Activated CD8-positive, alpha-beta T cell treated with anti-CD3 and anti-CD28 coated beads, Interleukin-2, amount 10 ng/mL, durations not matched to agents 7 days and 5 days (primary cell): Measurements from ENCODE around the gene KCNK10. TPM values are rescaled to one million over a fixed set of nuclear protein-coding genes. Genes with fewer than 3 reads are reported as not detected.

Source experiments
- ATAC-seq: fragments of 150-1000 bp; cut with Tn5 transposase; one replicate; pipeline ENCODE4 v1.10.0; 2021; ENCODE audit warnings: moderate library complexity
- CTCF ChIA-PET: fragments of 350-600 bp; sonication (Branson Sonifier 250); formaldehyde crosslinking; loops from one replicate; lab custom pipeline; 2021; ENCODE audit warnings: antibody characterized with exemption; lab: Charles Lee
- POLR2A ChIA-PET: fragments of 350-600 bp; sonication (Branson Sonifier 250); formaldehyde crosslinking; loops from one replicate; lab custom pipeline; 2021; ENCODE audit warnings: antibody characterized with exemption; lab: Charles Lee
- DNase-seq: peaks from one replicate; pipeline ENCODE4 v3.0.0-alpha.2; 2020
- H3K27ac Mint-ChIP-seq: one replicate; pipeline ENCODE4 v1.8.0; 2021; ENCODE audit warnings: mild to moderate bottlenecking, mixed read lengths
- H3K27me3 Mint-ChIP-seq: one replicate; pipeline ENCODE4 v1.8.0; 2021; ENCODE audit warnings: low read depth, mixed read lengths
- H3K36me3 Mint-ChIP-seq: one replicate; pipeline ENCODE4 v1.8.0; 2021; ENCODE audit warnings: low read depth, mixed read lengths
- H3K4me1 Mint-ChIP-seq: one replicate; pipeline ENCODE4 v1.8.0; 2021; ENCODE audit warnings: low read depth, mixed read lengths
- H3K4me3 Mint-ChIP-seq: one replicate; pipeline ENCODE4 v1.8.0; 2021; ENCODE audit warnings: mild to moderate bottlenecking, mixed read lengths
- H3K9me3 Mint-ChIP-seq: one replicate; pipeline ENCODE4 v1.8.0; 2022; ENCODE audit warnings: mixed read lengths; ENCODE audit not compliant: insufficient read depth
- total RNA-seq, 2 experiments: library from RNA; stranded (reverse); gene quantifications; one replicate each; pipeline ENCODE4 v1.2.3, GENCODE V29; 2021

KCNK10 gene
- total RNA-seq, 2 experiments from 2014 or later: not detected

DNA sequence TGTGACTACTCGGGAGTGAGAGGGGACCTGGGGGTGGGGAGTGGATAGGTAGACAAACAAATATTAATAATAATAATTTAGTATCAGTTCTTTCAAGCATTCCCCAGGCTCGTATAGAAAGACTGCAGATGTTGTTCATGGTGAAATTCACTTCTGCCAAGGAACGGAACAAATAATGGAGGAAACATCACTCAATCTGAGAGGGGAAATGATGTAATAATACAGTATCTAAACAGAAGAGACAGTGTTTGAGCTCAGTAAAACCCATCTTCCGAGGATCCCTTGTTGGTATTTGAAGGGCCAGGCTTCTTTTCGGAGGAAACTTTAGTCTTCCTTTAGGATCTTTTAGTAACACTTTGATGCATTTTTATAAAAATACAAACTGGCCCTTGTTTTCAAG lies 114.2 kb downstream of the KCNK10 start:
- DNase-seq (no peak), ATAC-seq (no peak)
- Mint-ChIP-seq H3K27me3 (peaks cover 10% of the 10 kb centered on the region), H3K4me1 (no peaks in the 10 kb centered on the region), H3K27ac (no peak overlapping the region), H3K4me3 (no peak overlapping the region), H3K9me3 (no peaks in the 10 kb centered on the region), H3K36me3 (no peaks in the 10 kb centered on the region)
- ChIA-PET POLR2A (no interaction called here), CTCF (no interaction called here)

DNA sequence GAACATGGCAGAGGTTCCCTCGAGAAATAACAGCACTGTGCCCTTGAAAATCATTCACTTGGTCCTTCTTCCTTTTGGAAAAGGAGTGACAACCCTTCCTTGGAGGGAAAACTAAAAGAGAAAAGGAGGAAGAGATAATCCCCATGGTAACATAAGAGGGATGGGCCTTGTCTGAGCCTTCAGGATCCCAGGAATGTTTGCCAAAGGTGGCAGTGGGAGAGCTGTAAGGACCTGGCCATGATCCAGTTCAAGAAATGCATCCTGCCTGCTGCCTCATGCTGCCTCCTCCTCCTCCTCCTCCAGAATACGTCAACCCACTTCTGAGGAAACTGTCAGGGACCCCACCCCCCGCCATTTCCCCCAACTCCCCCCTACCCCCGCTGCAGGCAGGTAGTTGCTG lies 118.8 kb downstream of the KCNK10 start:
- Mint-ChIP-seq H3K36me3 (no peaks in the 10 kb centered on the region), H3K27me3 (peaks cover 15% of the 10 kb centered on the region), H3K4me3 (no peak overlapping the region), H3K27ac (no peak overlapping the region), H3K4me1 (no peaks in the 10 kb centered on the region), H3K9me3 (no peaks in the 10 kb centered on the region)
- ChIA-PET POLR2A (no interaction called here), CTCF (no interaction called here)
- ATAC-seq: no peak
- no peak for DNase-seq

DNA sequence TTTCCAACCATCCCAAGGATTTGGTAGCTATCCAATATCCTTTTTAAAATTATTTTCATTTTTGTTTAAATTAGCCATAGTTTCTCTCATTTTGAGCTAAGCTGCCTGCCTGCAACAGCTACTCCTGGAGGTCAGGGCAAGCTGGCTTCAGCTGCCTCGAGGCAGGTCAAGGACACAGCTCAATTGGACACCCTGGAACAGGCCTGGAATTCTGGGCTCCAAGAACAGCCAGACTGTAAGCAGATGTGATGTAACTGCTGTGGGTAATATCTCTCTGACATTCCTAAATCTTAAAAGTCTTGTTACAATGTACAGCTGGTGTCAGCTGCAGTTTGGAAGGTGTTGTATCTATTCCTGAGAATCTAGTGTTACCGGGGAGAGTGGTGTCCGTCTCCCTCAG lies 119.8 kb downstream of the KCNK10 start:
- CTCF ChIA-PET: interaction anchor here (0.9 kb wide), 1 partner anchor 14 kb away, joined by 5 read pairs; no protein-coding TSS in a partner anchor

DNA sequence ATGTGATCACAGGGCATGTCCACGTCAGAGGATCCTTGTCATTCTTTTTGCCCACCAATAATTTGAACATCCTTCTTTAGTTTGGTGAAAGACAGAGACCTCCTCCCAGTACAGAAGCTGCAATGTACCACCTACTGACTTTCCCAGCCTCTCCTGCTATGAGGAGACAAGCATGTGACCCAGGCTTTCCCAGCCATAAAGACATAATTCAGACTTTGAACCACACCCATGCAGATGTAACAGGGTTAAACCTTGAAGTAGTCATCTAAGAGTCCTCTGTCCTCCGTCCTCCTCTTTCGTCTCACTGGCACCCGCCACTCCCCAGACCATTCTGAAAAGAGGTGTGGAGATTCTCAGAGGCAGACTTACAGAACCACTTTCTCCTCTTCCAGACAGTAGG lies 120.8 kb downstream of the KCNK10 start:
- no peak for ATAC-seq
- Mint-ChIP-seq H3K4me1 (no peaks in the 10 kb centered on the region), H3K36me3 (no peaks in the 10 kb centered on the region), H3K27ac (no peak overlapping the region), H3K4me3 (no peak overlapping the region), H3K27me3 (peaks cover 23% of the 10 kb centered on the region), H3K9me3 (no peaks in the 10 kb centered on the region)
- ChIA-PET CTCF (interaction anchor here (1.2 kb wide), 1 partner anchor 257 kb away, joined by 5 read pairs; no protein-coding TSS in a partner anchor), POLR2A (no interaction called here)
- DNase-seq: no peak

More for the DNA sequence above, 119.8 kb downstream of the KCNK10 start:
- H3K27me3 Mint-ChIP-seq: peaks cover 21% of the 10 kb centered on the region
- H3K36me3 Mint-ChIP-seq: no peaks in the 10 kb centered on the region
- no peaks in the 10 kb centered on the region for H3K9me3 Mint-ChIP-seq
- H3K27ac Mint-ChIP-seq: no peak overlapping the region
- ATAC-seq (no peak), DNase-seq (no peak)
- no peaks in the 10 kb centered on the region for H3K4me1 Mint-ChIP-seq
- H3K4me3 Mint-ChIP-seq: no peak overlapping the region
- POLR2A ChIA-PET: no interaction called here

DNA sequence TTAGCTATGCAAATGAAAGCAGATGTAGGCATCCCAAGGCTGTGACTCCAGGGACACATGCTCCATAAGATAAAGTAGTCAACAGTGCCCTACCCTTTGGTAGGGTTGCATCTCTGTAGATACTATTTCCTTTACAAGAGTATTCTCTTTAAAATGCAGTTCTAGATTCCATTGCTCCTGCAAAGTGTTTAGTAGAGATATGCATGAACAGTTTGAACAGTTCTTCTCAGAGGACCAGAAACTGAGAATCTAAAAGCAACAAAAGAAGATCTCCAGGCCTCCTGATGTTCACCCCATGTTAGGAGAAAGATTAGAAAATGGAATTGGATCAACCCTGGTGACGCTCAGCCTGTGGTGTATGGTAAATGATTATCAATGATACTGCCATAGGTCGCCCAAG lies 121.2 kb downstream of the KCNK10 start:
- Mint-ChIP-seq H3K36me3 (no peaks in the 10 kb centered on the region), H3K4me1 (no peaks in the 10 kb centered on the region), H3K4me3 (no peak overlapping the region), H3K27me3 (peaks cover 23% of the 10 kb centered on the region), H3K9me3 (no peaks in the 10 kb centered on the region), H3K27ac (no peak overlapping the region)
- no peak for DNase-seq
- no peak for ATAC-seq
- POLR2A ChIA-PET: no interaction called here
- CTCF ChIA-PET: interaction anchor here (1.2 kb wide), 1 partner anchor 256 kb away, joined by 5 read pairs; no protein-coding TSS in a partner anchor

DNA sequence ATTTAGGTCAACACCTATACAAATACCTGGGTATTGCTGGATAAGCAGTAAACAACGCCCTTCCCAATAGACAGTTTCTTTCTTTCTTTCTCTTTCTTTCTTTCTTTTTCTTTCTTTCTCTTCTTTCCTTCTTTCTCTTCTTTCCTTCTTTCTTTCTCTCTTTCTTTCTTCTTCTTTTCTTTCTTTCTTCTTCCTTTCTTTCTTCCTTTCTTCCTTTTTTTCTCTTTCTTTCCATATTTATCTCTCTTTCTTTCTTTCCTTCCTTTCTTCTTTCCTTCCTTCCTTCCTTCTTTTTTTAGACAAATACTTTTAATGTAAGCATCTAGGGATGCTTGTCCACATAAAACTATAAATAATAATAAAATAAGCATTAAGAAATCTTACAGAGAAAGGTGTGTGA lies 123.2 kb downstream of the KCNK10 start:
- Mint-ChIP-seq H3K27ac (no peak overlapping the region), H3K4me1 (no peaks in the 10 kb centered on the region), H3K36me3 (no peaks in the 10 kb centered on the region), H3K27me3 (peaks cover 30% of the 10 kb centered on the region), H3K4me3 (no peak overlapping the region), H3K9me3 (no peaks in the 10 kb centered on the region)
- ChIA-PET POLR2A (no interaction called here), CTCF (interaction anchor here (1.2 to 1.7 kb wide), 2 partner anchors 10 to 11 kb away, joined by 6 to 8 read pairs; no protein-coding TSS in a partner anchor)
- ATAC-seq: no peak
- DNase-seq: no peak

DNA sequence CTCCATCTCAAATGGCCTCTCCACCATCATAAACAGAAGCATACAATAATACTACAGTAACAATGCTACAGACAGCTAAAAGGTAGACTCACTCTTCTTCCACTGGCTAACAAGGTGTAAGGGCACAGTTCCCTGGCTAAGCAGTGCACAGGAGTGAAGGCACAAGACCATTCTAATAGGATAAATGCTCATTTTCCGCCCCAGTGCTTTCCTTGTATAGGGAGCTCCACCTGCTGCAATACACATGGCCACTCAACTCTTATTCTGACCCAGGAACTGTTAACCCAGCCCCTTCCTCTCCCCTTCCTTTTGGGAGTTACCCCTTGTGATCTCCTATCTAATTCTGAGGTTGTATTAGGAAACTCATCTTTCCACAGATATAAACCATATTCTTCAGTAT lies 124.6 kb downstream of the KCNK10 start:
- DNase-seq: no peak
- H3K27ac Mint-ChIP-seq: no peak overlapping the region
- no peaks in the 10 kb centered on the region for H3K36me3 Mint-ChIP-seq
- no peak for ATAC-seq
- no peaks in the 10 kb centered on the region for H3K9me3 Mint-ChIP-seq
- H3K4me1 Mint-ChIP-seq: no peaks in the 10 kb centered on the region
- peaks cover 33% of the 10 kb centered on the region for H3K27me3 Mint-ChIP-seq
- no peak overlapping the region for H3K4me3 Mint-ChIP-seq
- ChIA-PET CTCF (interaction anchor here (1.7 kb wide), 1 partner anchor 9 kb away, joined by 6 read pairs; no protein-coding TSS in a partner anchor), POLR2A (interaction anchor here (0.6 kb wide), 1 partner anchor 17 kb away, joined by 3 read pairs; no protein-coding TSS in a partner anchor)

DNA sequence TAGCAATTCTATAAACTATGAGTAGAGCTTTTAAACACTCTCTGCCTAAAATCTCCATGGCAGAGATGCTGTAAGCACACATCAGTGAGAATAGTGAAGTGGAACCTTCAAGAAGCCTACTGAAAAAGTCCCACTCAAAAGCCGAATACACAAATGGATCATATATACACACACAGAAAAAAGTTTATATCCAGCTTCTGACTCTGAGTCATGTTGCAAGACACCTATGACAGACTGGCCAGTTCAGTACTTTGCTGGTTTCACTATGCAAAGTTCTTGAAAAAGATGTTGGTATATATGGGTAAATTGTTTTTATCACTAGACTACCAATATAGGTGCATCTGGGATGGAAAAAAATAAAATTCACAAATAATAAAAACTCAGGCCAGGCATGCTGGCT lies 126.1 kb downstream of the KCNK10 start:
- Mint-ChIP-seq H3K4me1 (no peaks in the 10 kb centered on the region), H3K27ac (no peak overlapping the region), H3K36me3 (no peaks in the 10 kb centered on the region), H3K4me3 (no peak overlapping the region), H3K9me3 (no peaks in the 10 kb centered on the region), H3K27me3 (peaks cover 37% of the 10 kb centered on the region)
- no peak for ATAC-seq
- ChIA-PET CTCF (no interaction called here), POLR2A (no interaction called here)
- DNase-seq: no peak

DNA sequence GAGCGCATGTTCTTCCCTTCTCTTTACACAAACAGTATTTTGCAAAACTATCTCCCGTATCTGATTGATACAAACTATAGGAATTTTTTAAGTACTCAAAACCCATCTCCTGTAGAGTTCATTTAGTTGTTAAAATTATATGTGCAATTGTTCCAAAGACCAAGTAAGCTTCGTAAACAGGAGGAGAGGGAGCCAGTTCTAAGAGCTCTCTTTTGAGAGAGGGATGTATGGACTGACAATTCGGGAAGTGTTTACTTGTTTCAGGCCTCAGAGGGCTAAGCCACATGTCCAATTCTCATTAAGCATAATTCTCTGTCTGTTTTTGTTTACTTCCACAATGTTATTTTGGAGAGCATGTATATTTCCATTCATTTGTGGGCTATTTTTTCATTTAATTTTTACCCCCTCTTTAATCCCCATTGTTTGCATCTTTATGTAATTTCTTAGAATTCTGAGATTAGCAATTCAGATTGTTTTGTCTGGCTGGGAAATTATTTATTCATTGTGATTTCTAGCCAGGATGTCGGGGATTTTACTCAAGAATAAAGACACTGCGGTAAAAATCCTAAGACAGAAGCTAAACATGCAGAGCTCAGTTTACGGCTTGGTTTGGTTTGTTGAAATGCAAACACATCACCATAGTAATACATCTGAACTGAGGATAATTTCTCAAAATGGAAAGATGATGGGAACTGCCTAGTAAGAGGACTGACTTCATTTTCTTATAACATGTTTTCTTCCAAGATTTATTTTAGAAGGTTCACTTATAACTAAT lies 126.8 kb downstream of the KCNK10 start:
- POLR2A ChIA-PET: interaction anchor here (0.7 kb wide), 1 partner anchor 34 kb away, joined by 4 read pairs; no protein-coding TSS in a partner anchor
- no peak for ATAC-seq

DNA sequence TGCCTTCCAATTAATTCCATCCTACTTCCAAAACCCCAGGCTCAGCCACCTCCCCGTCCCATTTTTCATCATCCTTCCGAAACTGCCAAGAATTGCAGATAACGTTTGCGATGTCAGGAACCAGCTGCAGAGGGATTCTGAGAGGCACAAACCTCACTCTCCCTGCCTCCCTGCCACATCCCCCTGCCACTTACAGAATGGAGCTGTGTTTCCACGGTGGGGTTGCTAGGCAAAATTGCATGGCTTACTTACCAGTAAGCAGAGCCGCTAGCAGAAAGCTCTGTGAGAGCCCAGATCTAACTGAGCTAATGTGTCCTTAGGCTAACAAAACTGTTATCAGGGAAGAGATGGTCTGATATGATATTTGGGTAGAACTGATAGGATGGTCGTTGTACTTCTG lies 127.4 kb downstream of the KCNK10 start:
- no peaks in the 10 kb centered on the region for H3K36me3 Mint-ChIP-seq
- no peaks in the 10 kb centered on the region for H3K4me1 Mint-ChIP-seq
- H3K4me3 Mint-ChIP-seq: no peak overlapping the region
- H3K27me3 Mint-ChIP-seq: peaks cover 37% of the 10 kb centered on the region
- ATAC-seq (no peak), DNase-seq (no peak)
- H3K27ac Mint-ChIP-seq: no peak overlapping the region
- CTCF ChIA-PET: interaction anchor here (1.3 kb wide), 1 partner anchor 185 kb away, joined by 4 read pairs; no protein-coding TSS in a partner anchor
- POLR2A ChIA-PET: interaction anchor here (0.7 kb wide), 1 partner anchor 33 kb away, joined by 4 read pairs; no protein-coding TSS in a partner anchor
- no peaks in the 10 kb centered on the region for H3K9me3 Mint-ChIP-seq

More for the DNA sequence above, 126.8 kb downstream of the KCNK10 start:
- Mint-ChIP-seq H3K9me3 (no peaks in the 10 kb centered on the region), H3K4me3 (no peak overlapping the region), H3K36me3 (no peaks in the 10 kb centered on the region), H3K27ac (no peak overlapping the region), H3K27me3 (peaks cover 37% of the 10 kb centered on the region), H3K4me1 (no peaks in the 10 kb centered on the region)
- CTCF ChIA-PET: interaction anchor here (1.3 kb wide), 1 partner anchor 184 kb away, joined by 4 read pairs; no protein-coding TSS in a partner anchor
- no peak for DNase-seq

DNA sequence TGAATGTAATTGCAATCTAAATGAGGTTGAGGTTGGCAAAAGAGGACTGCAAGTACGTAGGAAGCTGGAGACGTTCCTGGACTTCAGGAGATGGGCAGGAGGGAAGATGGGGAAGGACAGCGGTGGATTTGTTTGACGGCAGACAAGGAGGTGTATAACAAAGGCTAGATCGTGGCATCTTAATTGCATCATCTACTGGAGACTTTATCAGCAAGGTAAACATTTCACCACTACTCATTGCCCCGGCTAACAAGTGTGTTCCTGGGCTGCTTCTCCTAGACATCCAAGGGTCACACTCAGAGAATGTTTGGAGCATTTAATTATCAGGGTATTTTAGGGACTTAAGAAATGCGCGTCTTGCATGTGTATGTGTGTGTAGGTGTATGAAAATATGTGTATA lies 128.5 kb downstream of the KCNK10 start:
- no peak for ATAC-seq
- no peaks in the 10 kb centered on the region for H3K4me1 Mint-ChIP-seq
- no peak overlapping the region for H3K27ac Mint-ChIP-seq
- no peak overlapping the region for H3K4me3 Mint-ChIP-seq
- peaks cover 37% of the 10 kb centered on the region for H3K27me3 Mint-ChIP-seq
- no peaks in the 10 kb centered on the region for H3K36me3 Mint-ChIP-seq
- POLR2A ChIA-PET: no interaction called here
- DNase-seq: no peak
- CTCF ChIA-PET: no interaction called here
- no peaks in the 10 kb centered on the region for H3K9me3 Mint-ChIP-seq

DNA sequence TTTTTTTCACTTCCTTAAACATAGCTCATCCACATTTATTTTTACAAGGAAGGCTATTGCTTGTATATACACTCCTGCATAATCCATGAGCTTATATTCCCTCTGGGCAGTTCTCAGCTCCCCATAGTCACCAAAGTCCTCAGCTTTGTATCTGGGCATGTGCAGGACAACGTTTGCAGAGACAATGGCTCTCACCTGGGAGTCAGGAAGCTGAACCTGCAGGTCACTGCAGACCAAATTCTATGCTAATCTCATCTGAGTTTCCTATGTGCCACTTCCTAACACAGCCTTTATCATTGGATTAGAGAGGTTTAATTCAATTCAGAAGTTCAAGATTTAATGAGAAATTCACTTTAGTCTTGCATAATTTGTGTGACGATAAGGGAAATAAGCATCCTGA lies 131.5 kb downstream of the KCNK10 start:
- POLR2A ChIA-PET: no interaction called here
- Mint-ChIP-seq H3K27me3 (peaks cover 26% of the 10 kb centered on the region), H3K36me3 (no peaks in the 10 kb centered on the region), H3K9me3 (no peaks in the 10 kb centered on the region), H3K4me1 (peaks cover 5% of the 10 kb centered on the region), H3K4me3 (no peak overlapping the region), H3K27ac (no peak overlapping the region)
- CTCF ChIA-PET: interaction anchor here (1.0 kb wide), 1 partner anchor 177 kb away, joined by 3 read pairs; no protein-coding TSS in a partner anchor
- DNase-seq: no peak
- no peak for ATAC-seq
